Stimulated activated CD4-positive, alpha-beta T cell treated with anti-CD3 and anti-CD28 coated beads, TNF-alpha, amount 100 ng/mL, for 48 hours (primary cell): ENCODE measurements around the gene SPR.
A peak's percentile ranks its signal among the peaks of the same experiment; 100 is the strongest.

ENCODE experiments used
- DNase-seq, 3 donors: peaks; one replicate each; pipeline ENCODE4 v3.0.0-alpha.2; 2020; ENCODE audit warnings: low read depth in 3 of 3

SPR gene

GRCh38 chr2:72915320-72915906 is 28.2 kb downstream of the SPR start:
- no peak for DNase-seq

- DNase-seq, result no peak
Observed at GRCh38 chr2:72915907-72916742, 28.9 kb downstream of the SPR start.

GRCh38 chr2:72916743-72917137 is 29.5 kb downstream of the SPR start:
- no peak for DNase-seq

- DNase-seq, result peak in 1 of 3 donors; percentile 29
Observed at GRCh38 chr2:72917138-72917876, 30.1 kb downstream of the SPR start, which contains the start of gene EMX1. EMX1 (plus strand) TSS chr2:72917519; CDS start chr2:72917853, 334 bp downstream.

DNA sequence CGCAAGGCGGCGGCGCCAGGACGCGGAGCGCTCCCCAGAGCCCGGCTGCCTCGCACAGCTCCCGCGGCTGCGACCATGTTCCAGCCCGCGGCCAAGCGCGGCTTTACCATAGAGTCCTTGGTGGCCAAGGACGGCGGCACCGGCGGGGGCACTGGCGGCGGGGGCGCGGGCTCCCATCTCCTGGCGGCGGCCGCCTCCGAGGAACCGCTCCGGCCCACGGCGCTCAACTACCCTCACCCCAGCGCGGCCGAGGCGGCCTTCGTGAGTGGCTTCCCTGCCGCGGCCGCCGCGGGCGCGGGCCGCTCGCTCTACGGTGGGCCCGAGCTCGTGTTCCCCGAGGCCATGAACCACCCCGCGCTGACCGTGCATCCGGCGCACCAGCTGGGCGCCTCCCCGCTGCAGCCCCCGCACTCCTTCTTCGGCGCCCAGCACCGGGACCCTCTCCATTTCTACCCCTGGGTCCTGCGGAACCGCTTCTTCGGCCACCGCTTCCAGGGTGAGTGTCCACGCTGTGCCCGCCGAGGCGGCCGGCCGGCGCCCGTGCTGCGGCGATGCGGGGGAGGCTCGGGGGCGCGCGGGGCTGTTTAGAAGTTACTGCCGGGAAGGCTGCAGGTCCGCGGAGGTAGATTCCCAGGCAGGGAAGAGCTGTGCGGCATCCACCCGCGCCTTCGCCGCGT is 30.8 kb downstream of the SPR start:
- DNase-seq, result no peak

GRCh38 chr2:72919414-72920317 is 32.5 kb downstream of the SPR start:
- DNase-seq, result no peak

DNA sequence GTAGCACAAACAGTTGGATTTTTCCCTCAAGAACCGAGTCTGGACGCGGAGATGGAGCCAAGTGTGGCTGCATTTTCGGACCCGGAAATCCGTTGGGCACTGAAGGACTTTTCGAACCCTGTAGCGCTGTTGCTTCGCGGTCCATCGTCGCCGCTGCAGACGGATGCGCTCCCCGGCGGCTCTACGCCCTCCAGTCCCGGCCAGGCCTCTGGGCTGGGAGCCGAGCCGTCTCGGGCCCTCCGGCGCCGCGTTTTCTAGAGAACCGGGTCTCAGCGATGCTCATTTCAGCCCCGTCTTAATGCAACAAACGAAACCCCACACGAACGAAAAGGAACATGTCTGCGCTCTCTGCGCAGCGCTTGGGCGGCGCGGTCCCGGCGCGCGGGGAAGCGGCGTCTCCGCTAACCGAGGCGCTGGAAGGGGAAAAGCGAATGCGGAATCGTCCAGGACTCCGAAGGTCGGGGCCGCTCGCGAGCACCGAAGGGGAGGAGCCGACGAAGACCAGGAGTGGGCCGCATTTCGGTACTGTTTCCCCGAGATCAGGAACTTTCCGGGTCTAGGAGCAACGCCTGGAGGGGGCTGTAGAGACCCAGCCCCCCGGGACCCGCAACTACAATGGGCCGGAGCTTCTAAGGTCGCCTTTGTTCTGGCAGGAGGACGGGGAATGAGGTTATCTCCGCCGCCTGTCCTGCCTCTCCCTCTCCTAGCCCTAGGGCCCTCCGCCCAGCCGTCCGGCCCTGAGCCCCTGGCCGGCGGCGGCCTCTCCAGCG is 33.3 kb downstream of the SPR start:
- DNase-seq, result no peak

DNA sequence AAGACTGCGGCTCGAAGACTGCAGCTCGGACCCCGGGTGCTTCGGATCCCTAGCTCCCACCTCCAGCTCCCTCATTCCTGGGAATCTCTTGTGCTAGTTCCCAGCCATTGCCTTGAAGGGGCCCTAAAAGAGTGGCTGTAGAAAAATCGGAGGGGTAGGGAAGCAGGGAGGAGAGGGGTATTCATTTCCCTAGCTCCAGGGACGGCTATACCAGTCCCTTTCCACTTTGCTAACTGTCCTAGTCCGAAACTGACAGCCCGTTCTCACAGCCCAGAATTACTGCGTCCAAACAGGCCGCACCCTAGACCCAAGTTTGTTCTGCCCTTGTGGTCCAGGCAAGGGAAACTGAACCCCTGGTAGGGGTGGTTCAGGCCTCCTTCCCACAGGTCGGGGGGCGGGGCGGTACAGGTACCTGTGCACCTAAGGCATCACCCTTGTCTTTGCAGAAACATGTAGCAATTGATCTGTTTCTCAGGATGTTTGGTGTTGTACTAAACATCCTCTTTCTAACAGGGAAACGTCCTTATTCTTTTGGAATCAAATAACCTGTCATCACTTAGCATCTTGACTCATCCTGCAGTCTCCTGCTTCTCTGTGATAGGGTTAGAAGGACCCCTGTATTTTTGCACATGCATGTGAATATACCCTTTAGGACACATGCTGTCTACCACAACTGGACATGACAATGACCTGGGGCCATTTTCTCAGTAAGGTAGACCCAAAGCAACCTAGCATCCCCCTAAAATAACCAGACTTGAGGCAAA is 34.1 kb downstream of the SPR start:
- DNase-seq, result no peak

- no peak for DNase-seq
Observed at GRCh38 chr2:72921853-72922252, 34.6 kb downstream of the SPR start.

DNA sequence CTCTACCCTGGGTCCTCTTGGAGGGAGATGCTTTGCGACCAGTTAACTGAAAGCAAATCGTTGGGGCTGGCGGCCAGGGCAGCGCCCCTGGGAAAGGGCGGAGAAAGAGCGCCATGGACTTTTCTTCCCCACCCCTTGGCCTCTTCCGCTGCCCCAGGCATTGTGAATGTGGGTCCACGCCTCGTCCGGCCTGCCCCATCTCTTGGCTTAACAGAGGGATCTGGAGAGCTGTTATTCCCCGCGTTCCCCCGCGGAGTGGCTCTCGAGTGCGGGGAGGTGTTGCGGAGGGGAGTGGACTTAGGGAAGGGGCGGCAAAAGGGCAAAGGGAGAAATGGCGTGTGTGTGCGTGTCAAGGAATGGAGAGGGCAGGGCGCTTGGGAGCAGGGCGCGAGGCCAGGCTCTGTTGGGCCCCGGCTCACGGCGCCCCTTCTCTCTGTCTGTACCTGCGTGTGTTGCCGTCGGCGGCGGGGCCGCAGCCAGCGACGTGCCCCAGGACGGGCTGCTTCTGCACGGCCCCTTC is 36.7 kb downstream of the SPR start:
- no peak for DNase-seq

DNA sequence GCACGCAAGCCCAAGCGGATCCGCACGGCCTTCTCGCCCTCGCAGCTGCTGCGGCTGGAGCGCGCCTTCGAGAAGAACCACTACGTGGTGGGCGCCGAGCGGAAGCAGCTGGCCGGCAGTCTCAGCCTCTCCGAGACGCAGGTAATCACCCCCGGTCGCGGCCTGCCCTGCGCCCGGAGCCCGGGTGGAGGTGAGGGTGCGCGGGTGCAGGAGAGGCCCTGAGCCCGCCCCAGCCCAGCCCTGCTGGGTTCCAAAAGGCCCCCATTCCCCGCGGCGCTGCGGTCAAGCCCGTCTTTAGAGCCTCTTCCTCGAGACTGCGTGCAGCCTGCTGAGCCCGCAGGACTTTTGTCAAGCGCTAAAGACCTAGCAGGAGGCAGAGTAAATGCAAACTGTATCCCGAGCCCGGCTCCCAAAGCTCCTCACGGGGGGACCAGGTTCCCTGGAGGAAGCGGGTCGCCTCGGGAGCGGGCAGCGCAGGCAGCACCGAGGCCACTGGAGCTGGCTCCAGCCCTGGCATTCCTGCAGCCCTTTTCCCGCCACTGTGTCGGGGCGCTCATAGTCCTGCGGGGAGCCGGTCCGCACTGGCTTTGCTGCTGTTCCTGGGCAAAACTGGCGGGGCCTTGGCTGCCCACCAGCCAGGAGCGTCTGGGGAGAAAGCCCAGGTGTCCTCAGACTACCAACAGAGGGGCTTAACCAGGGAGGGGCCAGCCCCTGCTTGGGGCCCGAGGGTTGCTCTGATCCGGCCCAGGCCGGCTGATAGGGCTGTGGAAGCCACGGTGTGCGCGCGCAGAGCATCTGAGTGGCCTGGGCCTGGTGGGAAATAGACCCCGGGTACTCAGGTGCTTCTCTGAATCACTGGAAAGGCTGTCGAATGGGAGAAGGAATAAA is 37.4 kb downstream of the SPR start:
- no peak for DNase-seq

DNA sequence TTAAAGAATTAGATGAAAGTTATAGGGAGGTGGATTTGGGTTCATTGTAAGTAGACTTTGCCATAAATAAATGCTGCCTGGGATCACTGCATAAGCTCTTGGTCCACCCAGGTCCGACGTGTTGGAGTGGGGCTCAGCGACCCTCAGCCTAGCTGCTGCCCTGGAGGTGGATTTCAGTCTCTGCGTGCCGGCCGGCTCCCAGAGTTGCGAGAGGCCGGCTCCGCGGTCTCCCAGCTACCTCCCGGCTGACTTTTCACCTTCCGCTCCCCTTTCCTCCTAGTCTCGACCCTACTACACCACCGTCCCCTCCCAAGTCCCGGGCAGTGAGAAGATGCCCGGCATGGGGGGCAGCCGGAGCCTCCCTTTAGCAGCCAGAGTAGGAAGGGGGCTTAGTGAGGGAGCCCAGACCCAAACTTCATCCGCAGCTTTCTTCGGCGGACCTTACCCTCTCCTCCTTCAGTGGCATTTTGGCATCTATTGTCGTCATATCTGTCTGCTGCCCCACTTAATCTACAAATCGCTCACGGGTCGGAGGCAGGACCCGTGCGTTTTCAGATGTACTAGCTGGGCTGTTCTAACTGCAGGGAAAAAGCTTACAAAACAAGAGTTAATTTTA is 38.2 kb downstream of the SPR start:
- DNase-seq, result no peak

- DNase-seq, result no peak
Observed at GRCh38 chr2:72926368-72926767, 39.2 kb downstream of the SPR start.

GRCh38 chr2:72926811-72927465 is 39.7 kb downstream of the SPR start:
- DNase-seq, result no peak

DNA sequence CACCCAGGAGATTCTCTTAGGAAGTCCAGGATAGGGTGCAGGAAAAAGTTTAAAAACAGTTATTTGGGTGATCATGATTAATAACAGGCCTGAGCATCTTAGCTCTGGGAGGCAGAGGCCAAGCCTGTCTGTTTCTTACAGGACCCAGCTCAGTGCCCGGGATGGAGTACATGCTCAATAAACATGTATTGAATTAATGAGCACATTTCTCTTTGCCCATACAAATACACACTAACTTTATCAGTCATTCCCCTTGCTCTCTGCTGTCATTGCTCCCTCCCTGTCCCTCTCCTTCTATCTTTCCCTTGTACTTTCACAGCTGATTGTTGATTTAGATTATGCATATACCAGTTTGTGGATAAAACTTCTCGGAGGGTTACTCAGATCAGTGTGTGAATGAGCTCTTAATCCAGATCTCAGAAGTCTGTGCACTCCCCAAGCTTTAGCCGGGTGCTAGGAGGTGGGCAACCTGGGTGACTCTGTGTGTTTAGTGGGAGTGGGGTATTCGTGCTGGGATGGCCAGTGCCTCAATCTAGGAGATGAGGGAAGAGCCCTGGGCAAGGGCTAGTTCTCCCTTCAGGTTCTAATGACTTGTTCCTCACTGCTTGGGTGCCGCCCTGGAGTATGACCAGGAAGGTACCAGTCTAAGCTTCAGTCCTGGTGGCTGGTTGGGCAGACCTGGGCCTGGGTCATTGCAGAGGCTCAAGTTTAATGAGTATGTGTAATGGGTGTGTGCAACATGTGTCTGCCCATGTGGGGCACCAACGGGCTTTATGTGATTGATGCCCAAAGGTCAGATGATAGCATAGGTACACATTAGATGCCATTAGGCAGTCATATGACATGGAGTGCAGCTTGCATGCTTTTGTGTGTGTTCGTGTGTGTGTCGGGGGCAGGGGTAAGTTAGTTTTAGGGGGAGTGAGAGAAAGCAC is 40.7 kb downstream of the SPR start:
- no peak for DNase-seq

- DNase-seq, result no peak
Observed at GRCh38 chr2:72929010-72929409, 41.8 kb downstream of the SPR start.
